ENCODE data around the gene BBS2. TPM values are rescaled to one million over a fixed set of nuclear protein-coding genes. Genes with fewer than 3 reads are reported as not detected.
"Not testable (repeated sequence)": the region's sequence is repeated elsewhere in the genome, so short reads cannot be mapped to it uniquely, and the experiment has no call there.

BBS2 gene
- total RNA-seq, 1 donor, result 36.7 TPM

DNA sequence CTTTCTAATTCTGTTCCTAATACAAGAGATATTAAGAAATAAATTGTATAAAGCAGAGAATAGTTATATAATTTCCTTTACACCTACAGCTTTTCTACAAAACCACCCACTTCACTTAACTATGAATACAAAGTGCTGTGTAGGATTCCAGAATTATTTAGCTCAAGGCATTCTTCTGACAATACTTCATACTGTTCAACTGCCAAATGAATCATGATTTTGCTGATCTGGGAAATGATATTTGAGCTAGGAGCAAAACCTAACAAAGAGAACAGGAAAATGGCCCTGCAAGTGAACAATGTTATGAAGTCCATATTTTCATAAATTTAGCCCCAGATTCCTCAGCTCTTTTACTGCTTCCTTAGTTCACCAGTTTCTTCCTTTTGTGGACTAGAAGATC is 12.9 kb downstream of the BBS2 start:
- Histone ChIP-seq H3K27me3 (ENCODE audit: insufficient read depth, low read length) (no peaks in the 10 kb centered on the region), H3K4me1 (ENCODE audit: insufficient read depth, low read length) (no peaks in the 10 kb centered on the region), H3K9me3 (ENCODE audit: low read depth, low read length) (no peaks in the 10 kb centered on the region), H3K4me3 (ENCODE audit: low read length) (no peak overlapping the region)

- H3K4me3 ChIP-seq (ENCODE audit: low read length), result no peak overlapping the region
- no peaks in the 10 kb centered on the region for H3K27me3 ChIP-seq (ENCODE audit: insufficient read depth, low read length)
- no peaks in the 10 kb centered on the region for H3K4me1 ChIP-seq (ENCODE audit: insufficient read depth, low read length)
- H3K9me3 ChIP-seq (ENCODE audit: low read depth, low read length), result no peaks in the 10 kb centered on the region
Observed at GRCh38 chr16:56505181-56505580, 14.6 kb downstream of the BBS2 start.

DNA sequence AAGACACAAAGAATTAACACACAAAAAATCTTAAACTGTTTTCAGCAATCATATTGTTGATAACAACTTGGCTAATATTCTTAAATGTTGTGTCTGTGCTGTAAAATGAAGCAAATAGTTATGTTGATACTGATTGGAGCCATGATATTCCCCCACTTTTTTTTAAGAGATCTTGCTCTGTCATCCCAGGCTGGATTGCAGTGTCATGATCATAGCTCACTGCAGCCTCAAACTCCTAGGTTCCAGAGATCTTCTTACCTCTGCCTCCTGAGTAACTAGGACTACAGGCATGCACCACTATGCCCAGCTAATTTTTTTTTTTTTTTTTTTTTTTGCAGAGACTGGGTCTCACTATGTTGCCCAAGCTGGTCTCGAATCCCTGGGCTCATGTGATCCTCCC is 26.0 kb downstream of the BBS2 start:
- Histone ChIP-seq H3K4me3 (ENCODE audit: low read length) (no peak overlapping the region), H3K4me1 (ENCODE audit: insufficient read depth, low read length) (no peaks in the 10 kb centered on the region), H3K9me3 (ENCODE audit: low read depth, low read length) (no peaks in the 10 kb centered on the region), H3K27me3 (ENCODE audit: insufficient read depth, low read length) (no peaks in the 10 kb centered on the region)

DNA sequence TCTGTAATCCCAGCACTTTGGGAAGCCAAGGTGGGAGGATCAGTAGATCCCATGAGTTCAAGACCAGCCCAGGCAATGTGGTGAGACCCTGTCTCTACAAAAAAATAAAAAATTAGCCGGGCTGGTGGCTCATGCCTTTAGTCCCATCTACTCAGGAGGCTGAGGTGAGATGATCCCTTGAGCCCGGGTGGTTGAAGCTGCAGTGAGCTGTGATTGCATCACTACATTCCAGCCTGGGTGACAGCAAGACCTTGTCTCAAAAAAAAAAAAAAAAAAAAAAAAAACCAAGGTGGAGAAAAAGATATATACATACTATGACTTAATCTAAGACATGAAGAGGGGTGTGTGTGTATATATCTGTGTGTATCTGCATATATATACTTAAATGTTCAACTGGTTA is 26.7 kb downstream of the BBS2 start:
- H3K27me3 ChIP-seq (ENCODE audit: insufficient read depth, low read length), result no peaks in the 10 kb centered on the region

GRCh38 chr16:56491657-56492261 is 28.1 kb downstream of the BBS2 start:
- Histone ChIP-seq H3K27me3 (ENCODE audit: insufficient read depth, low read length) (no peaks in the 10 kb centered on the region), H3K4me3 (ENCODE audit: low read length) (no peak overlapping the region), H3K9me3 (ENCODE audit: low read depth, low read length) (no peaks in the 10 kb centered on the region), H3K4me1 (ENCODE audit: insufficient read depth, low read length) (no peaks in the 10 kb centered on the region)

More for the DNA sequence above, 26.7 kb downstream of the BBS2 start:
- Histone ChIP-seq H3K4me1 (ENCODE audit: insufficient read depth, low read length) (no peaks in the 10 kb centered on the region), H3K9me3 (ENCODE audit: low read depth, low read length) (no peaks in the 10 kb centered on the region), H3K4me3 (ENCODE audit: low read length) (no peak overlapping the region)

DNA sequence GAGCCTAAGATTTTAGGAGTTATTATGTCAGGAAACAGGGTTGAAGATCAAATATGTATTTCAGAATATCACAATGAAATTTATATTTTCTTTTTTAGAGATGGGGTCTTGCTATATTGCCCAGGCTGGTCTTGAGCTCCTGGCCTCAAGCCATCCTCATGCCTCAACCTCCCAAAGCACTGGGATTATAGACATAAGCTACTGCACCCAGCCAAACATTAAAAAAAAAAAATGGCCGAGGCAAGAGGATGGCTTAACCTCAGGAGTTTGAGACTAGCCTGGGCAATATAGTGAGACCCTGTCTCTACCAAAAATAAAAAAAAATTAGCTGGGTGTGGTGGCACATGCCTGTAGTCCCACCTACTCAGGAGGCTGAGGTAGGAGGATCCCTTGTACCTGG is 31.0 kb downstream of the BBS2 start:
- H3K9me3 ChIP-seq (ENCODE audit: low read depth, low read length); H3K4me3 ChIP-seq (ENCODE audit: low read length); H3K27me3 ChIP-seq (ENCODE audit: insufficient read depth, low read length); H3K4me1 ChIP-seq (ENCODE audit: insufficient read depth, low read length): not testable (repeated sequence)

- no peak overlapping the region for H3K4me3 ChIP-seq (ENCODE audit: low read length)
- no peaks in the 10 kb centered on the region for H3K4me1 ChIP-seq (ENCODE audit: insufficient read depth, low read length)
- H3K9me3 ChIP-seq (ENCODE audit: low read depth, low read length), result no peaks in the 10 kb centered on the region
- H3K27me3 ChIP-seq (ENCODE audit: insufficient read depth, low read length), result no peaks in the 10 kb centered on the region
Observed at GRCh38 chr16:56488035-56488434, 31.8 kb downstream of the BBS2 start.

GRCh38 chr16:56483394-56483793 is 36.4 kb downstream of the BBS2 start:
- H3K4me1 ChIP-seq (ENCODE audit: insufficient read depth, low read length), result no peaks in the 10 kb centered on the region
- no peak overlapping the region for H3K4me3 ChIP-seq (ENCODE audit: low read length)
- H3K9me3 ChIP-seq (ENCODE audit: low read depth, low read length), result no peaks in the 10 kb centered on the region
- H3K27me3 ChIP-seq (ENCODE audit: insufficient read depth, low read length), result no peaks in the 10 kb centered on the region

DNA sequence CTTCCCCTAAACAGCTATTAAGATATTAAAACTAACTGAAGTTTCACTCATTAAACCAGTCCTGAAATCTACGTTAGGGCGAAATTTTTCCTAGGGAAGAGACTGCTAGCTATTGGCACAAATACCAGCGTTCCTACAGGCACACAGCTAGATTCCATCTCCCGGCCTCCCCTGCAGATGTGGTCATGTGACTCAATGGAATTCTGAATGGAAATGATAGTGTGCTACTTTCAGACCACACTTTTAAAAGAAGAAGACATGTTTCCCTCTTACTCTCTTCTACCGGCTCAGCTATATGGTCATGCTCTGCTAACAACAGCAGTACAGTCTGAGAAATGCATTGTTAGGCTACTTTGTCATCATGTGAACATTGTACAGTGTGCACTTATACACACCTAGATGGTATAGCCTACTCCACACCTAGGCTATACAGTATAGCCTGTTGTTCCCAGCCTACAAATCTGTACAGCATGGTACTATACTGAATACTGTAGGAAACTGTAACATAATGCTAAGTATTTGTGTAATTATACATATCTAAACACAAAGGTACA is 37.1 kb downstream of the BBS2 start:
- Histone ChIP-seq H3K4me1 (ENCODE audit: insufficient read depth, low read length) (no peaks in the 10 kb centered on the region), H3K9me3 (ENCODE audit: low read depth, low read length) (no peaks in the 10 kb centered on the region), H3K4me3 (ENCODE audit: low read length) (no peak overlapping the region), H3K27me3 (ENCODE audit: insufficient read depth, low read length) (no peaks in the 10 kb centered on the region)

DNA sequence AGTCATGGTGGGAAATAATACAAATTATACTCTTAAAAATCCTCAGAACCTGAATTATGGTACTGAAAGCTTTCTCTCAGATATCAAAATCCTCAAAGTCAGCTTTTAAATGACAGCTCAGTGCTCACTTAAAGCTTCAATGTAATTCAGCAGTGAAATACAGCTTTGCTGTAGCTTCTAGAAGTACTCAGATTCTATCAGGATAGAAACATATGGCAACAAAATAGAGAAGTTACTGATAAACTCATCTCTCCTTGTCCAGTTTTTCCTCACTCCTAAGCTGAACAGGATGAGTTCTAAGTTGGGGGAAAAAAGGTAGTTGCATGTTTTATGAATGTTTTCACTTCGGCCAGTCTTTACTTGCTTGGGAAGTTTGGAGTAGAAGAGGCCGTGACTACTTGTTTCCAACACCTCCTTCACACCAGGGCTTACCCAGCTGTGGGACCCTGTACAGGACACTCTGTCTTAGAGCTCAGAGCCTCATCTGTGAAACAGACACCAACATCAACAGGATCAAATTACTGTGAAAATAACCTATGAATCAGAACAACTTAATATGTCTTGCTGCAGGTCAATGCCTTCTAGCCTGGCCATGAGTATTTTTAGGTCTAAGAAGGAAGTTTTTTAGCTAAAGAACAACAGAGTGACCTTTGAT is 38.2 kb downstream of the BBS2 start:
- no peaks in the 10 kb centered on the region for H3K27me3 ChIP-seq (ENCODE audit: insufficient read depth, low read length)

GRCh38 chr16:56480776-56481467 is 38.9 kb downstream of the BBS2 start:
- H3K4me3 ChIP-seq (ENCODE audit: low read length), result no peak overlapping the region
- no peaks in the 10 kb centered on the region for H3K4me1 ChIP-seq (ENCODE audit: insufficient read depth, low read length)
- H3K27me3 ChIP-seq (ENCODE audit: insufficient read depth, low read length), result no peaks in the 10 kb centered on the region
- H3K9me3 ChIP-seq (ENCODE audit: low read depth, low read length), result no peaks in the 10 kb centered on the region

More for the DNA sequence above, 38.2 kb downstream of the BBS2 start:
- H3K4me3 ChIP-seq (ENCODE audit: low read length), result no peak overlapping the region
- H3K9me3 ChIP-seq (ENCODE audit: low read depth, low read length), result no peaks in the 10 kb centered on the region
- no peaks in the 10 kb centered on the region for H3K4me1 ChIP-seq (ENCODE audit: insufficient read depth, low read length)

DNA sequence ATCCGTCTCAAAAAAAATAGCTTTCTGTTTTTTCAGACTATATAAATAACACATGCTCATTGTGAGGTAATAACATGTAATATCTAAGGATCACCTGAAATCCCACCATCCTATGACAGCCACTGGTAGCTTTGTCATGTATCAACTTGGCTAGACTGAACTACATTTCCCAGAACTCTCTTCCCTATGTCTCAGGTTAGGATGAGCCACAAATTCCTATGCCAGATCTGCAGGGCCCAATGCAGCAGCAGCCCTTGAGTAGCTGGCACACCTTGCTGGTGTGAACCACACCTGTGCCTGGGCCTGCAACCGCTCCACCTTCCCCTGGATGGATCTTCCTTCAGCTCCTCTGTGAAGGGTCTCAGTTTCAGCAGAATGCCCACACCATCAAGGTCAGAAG is 40.4 kb downstream of the BBS2 start:
- Histone ChIP-seq H3K4me1 (ENCODE audit: insufficient read depth, low read length) (no peaks in the 10 kb centered on the region), H3K4me3 (ENCODE audit: low read length) (no peak overlapping the region), H3K9me3 (ENCODE audit: low read depth, low read length) (no peaks in the 10 kb centered on the region), H3K27me3 (ENCODE audit: insufficient read depth, low read length) (no peaks in the 10 kb centered on the region)

DNA sequence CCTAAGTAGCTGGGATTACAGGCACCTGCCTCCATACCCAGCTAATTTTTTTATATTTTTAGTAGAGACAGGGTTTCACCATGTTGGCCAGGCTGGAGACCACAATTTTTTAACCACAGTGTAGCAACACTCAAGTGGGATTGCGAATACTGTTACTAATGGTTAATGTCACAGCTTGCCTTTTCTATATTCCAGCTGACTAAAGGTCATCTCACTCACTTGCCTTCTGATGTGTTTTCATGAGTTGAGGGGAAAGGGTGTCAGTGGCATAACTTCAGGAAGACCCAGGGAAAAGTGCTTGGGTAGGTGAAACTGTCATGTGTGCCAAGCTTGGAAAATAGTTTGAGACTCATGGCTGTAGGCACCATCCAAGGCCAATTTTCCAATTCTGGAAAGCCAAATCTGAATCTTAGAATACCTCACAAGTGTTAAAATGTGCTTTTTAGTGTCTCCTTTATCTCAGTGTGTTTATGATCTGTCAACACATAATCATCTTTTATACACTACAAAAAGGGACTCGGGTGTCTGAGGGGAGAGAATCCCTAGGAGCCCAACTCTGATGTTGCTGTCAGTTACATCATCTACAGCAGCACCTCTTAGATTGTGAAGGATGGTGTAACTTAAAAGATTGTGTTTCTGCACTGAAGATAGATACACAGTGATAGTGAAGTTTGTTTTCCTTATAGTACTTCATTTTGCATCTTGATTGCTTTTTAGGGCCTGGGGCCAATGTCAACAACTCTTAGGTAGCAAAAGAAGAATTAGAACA is 41.4 kb downstream of the BBS2 start:
- Histone ChIP-seq H3K4me3 (ENCODE audit: low read length) (no peak overlapping the region), H3K4me1 (ENCODE audit: insufficient read depth, low read length) (no peaks in the 10 kb centered on the region), H3K27me3 (ENCODE audit: insufficient read depth, low read length) (no peaks in the 10 kb centered on the region), H3K9me3 (ENCODE audit: low read depth, low read length) (no peaks in the 10 kb centered on the region)

DNA sequence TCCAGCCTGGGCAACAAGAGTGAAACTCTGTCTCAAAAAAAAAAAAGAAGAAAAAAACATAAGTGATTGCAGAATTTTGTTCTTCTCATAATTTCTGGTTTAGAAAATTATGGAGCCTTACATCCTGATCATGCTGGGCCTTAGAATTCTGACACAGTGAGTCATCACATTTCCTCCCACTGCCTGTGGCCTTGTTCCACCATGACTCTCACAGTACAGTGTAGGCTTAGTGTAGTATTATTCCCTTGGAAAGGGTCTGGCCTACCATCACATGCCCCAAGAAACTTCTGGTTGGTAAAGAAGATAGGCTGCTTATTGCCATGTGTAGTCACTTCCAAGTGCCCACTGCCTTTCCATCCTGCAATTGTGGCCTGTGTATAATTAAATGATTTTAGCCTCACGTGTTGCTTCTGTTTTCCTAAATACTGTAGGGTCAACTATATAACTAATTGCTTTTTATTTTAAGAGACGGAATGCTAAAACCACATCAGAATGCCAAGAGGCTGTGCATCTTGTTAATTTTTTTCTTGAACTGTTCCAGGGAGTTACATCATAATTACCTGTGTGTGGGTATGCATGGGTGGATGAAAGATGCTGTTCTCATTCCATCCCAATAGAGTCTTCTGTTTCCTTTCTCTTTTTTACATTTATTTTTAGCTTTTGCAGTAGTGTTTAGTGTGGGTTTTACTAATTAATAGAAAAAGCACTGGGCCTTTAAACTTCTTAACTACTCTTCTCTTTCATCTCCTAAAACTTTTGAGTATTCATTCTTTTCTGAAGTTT is 42.5 kb downstream of the BBS2 start:
- no peaks in the 10 kb centered on the region for H3K27me3 ChIP-seq (ENCODE audit: insufficient read depth, low read length)
- no peaks in the 10 kb centered on the region for H3K9me3 ChIP-seq (ENCODE audit: low read depth, low read length)
- no peaks in the 10 kb centered on the region for H3K4me1 ChIP-seq (ENCODE audit: insufficient read depth, low read length)
- no peak overlapping the region for H3K4me3 ChIP-seq (ENCODE audit: low read length)

All from mononuclear cell (primary cell).